ENCODE data around the gene BBS2.

BBS2 gene

DNA sequence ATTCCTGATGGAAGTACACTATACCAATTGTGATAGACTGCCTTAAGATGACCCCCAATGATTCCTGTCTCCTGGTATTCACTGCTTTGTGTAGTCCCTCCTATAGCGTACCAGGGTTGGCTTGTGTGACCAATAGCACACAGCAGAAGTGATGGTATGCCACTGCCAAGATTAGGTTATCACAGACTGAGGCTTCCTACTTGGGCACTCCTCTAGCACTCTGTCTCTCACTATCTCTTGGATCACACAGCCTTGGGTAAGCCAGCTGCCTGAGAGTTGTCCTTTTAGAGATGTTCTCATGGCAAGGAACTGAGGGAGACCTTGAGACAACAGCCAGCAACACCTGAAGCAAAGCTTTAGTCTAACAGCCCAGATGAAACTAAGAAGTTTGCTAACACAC is 81.8 kb downstream of the BBS2 start:
- H3K4me3 ChIP-seq (replicated peaks; ENCODE audit: low read depth, low read length) = no peak overlapping the region
- no peak for DNase-seq (ENCODE audit: extremely low read depth, low read depth)
- TF ChIP-seq CTCF (IDR thresholded peaks at IDR 0.05; ENCODE audit: low read depth, low read length, missing control alignments) = no peak

- no peak overlapping the region for H3K4me3 ChIP-seq (replicated peaks; ENCODE audit: low read depth, low read length)
- DNase-seq (ENCODE audit: extremely low read depth, low read depth) = no peak
- TF ChIP-seq CTCF (IDR thresholded peaks at IDR 0.05; ENCODE audit: low read depth, low read length, missing control alignments) = no peak
Observed at GRCh38 chr16:56436258-56436657, 83.6 kb downstream of the BBS2 start.

Measured in HFF-Myc (cell line).